HG03139 (cell line): ENCODE results near the gene LRP8.

Source experiments
- ATAC-seq: cut with Tn5 transposase; IDR thresholded peaks from one replicate; pipeline ENCODE4 v1.9.1; 2021; ENCODE audit not compliant: unreplicated experiment

The LRP8 gene

GRCh38 chr1:53324321-53324720 lies 3.5 kb downstream of the LRP8 start:
- ATAC-seq: no peak

- no peak for ATAC-seq
Measured at GRCh38 chr1:53323316-53323715, 4.6 kb downstream of the LRP8 start.

GRCh38 chr1:53321776-53322602 lies 5.9 kb downstream of the LRP8 start:
- no peak for ATAC-seq

- no peak for ATAC-seq
Measured at GRCh38 chr1:53321366-53321765, 6.5 kb downstream of the LRP8 start.

- no peak for ATAC-seq
Measured at GRCh38 chr1:53320646-53321045, 7.2 kb downstream of the LRP8 start.

- no peak for ATAC-seq
Measured at GRCh38 chr1:53319296-53320101, 8.4 kb downstream of the LRP8 start.

- no peak for ATAC-seq
Measured at GRCh38 chr1:53317646-53318539, 10.0 kb downstream of the LRP8 start.

- ATAC-seq: no peak
Measured at GRCh38 chr1:53316766-53317581, 10.9 kb downstream of the LRP8 start.

- ATAC-seq: no peak
Measured at GRCh38 chr1:53316424-53316765, 11.5 kb downstream of the LRP8 start.

GRCh38 chr1:53315456-53316423 lies 12.1 kb downstream of the LRP8 start:
- no peak for ATAC-seq

- no peak for ATAC-seq
Measured at GRCh38 chr1:53315046-53315445, 12.8 kb downstream of the LRP8 start.

GRCh38 chr1:53314606-53315005 lies 13.3 kb downstream of the LRP8 start:
- ATAC-seq: no peak

- no peak for ATAC-seq
Measured at GRCh38 chr1:53314096-53314495, 13.8 kb downstream of the LRP8 start.

GRCh38 chr1:53313556-53313955 lies 14.3 kb downstream of the LRP8 start:
- ATAC-seq: no peak

GRCh38 chr1:53311702-53312305 lies 16.1 kb downstream of the LRP8 start:
- no peak for ATAC-seq

GRCh38 chr1:53310847-53311681 lies 16.8 kb downstream of the LRP8 start:
- ATAC-seq: no peak

- no peak for ATAC-seq
Measured at GRCh38 chr1:53309802-53310201, 18.1 kb downstream of the LRP8 start.

- no peak for ATAC-seq
Measured at GRCh38 chr1:53308506-53308905, 19.4 kb downstream of the LRP8 start.
